ENCODE data around the gene GPR108. TPM values are rescaled to one million over a fixed set of nuclear protein-coding genes. Genes with fewer than 3 reads are reported as not detected.
"Not testable (repeated sequence)": the region's sequence is repeated elsewhere in the genome, so short reads cannot be mapped to it uniquely, and the experiment has no call there.

The GPR108 gene
- total RNA-seq, 1 donor from 2014 or later: 51.4 TPM

DNA sequence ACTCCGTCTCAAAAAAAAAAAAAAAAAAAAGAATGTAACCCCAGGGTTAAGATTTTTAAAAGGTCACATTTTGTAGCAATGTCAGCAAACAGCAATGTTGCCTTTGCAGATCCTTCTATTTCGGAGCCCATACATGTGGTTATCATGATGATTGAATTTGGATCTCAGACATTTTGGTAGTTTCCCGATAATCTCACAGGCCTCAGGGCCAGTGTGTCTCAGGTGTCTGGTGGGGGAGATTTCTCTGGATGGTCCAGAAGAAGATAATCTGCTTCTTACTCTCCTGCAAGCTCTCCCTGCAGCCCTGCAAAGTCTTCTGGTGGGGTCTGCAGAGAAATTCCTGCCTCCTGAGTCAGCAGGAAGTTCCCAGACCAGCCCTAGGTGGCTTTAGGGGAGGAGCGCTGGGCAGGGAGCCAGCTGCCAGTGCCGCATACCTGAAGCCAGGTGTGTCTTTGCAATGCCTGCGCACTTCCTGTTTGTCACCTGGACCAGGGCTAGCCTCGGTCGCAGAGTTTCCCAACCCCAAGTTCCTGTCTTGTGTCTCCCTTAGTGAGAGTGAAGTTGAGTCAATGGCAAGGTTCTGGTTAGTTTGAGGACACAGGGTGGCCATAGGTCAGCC lies 28.5 kb upstream of the GPR108 start:
- Mint-ChIP-seq H3K4me1 (peaks cover 21% of the 10 kb centered on the region), H3K4me3 (peak overlapping the region; percentile 68), H3K36me3 (no peaks in the 10 kb centered on the region), H3K27me3 (ENCODE audit: low read depth) (peaks cover 26% of the 10 kb centered on the region), H3K9me3 (no peaks in the 10 kb centered on the region), H3K27ac (peak overlapping the region; percentile 94)
- peak in 1 of 2 experiments; percentile 70 for DNase-seq (ENCODE audit: low spot score in 2 of 2, unreplicated experiment in 2 of 2)
- TF ChIP-seq, protein P1, sequence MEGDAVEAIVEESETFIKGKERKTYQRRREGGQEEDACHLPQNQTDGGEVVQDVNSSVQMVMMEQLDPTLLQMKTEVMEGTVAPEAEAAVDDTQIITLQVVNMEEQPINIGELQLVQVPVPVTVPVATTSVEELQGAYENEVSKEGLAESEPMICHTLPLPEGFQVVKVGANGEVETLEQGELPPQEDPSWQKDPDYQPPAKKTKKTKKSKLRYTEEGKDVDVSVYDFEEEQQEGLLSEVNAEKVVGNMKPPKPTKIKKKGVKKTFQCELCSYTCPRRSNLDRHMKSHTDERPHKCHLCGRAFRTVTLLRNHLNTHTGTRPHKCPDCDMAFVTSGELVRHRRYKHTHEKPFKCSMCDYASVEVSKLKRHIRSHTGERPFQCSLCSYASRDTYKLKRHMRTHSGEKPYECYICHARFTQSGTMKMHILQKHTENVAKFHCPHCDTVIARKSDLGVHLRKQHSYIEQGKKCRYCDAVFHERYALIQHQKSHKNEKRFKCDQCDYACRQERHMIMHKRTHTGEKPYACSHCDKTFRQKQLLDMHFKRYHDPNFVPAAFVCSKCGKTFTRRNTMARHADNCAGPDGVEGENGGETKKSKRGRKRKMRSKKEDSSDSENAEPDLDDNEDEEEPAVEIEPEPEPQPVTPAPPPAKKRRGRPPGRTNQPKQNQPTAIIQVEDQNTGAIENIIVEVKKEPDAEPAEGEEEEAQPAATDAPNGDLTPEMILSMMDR (IDR thresholded peaks at IDR 0.05; ENCODE audit: unreplicated experiment): no peak

DNA sequence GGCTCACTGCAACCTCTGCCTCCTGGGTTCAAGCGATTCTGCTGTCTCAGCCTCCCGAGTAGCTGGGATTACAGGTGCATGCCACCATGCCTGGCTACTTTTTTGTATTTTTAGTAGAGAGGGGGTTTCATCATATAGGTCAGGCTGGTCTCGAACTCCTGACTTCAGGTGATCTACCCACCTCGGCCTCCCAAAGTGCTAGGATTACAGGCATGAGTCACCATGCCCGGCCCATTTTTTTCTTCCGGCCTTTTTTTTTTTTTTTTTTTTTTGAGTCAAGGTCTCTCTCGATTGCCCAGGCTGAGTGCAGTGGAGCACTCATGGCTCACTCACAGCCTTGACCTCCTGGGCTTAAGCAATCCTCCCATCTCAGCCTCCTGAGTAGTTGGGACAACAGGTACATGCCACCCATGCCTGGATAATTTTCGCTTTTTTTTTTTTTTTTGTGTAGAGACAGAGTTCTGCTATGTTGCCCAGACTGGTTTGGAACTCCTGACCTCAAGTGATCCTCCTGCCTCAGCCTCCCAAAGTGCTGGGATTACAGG lies 24.9 kb upstream of the GPR108 start:
- DNase-seq (ENCODE audit: low spot score in 2 of 2, unreplicated experiment in 2 of 2); H3K27ac Mint-ChIP-seq; H3K9me3 Mint-ChIP-seq; H3K36me3 Mint-ChIP-seq; H3K4me3 Mint-ChIP-seq: not testable (repeated sequence)
- peaks cover 18% of the 10 kb centered on the region for H3K4me1 Mint-ChIP-seq
- H3K27me3 Mint-ChIP-seq (ENCODE audit: low read depth): peaks cover 17% of the 10 kb centered on the region

DNA sequence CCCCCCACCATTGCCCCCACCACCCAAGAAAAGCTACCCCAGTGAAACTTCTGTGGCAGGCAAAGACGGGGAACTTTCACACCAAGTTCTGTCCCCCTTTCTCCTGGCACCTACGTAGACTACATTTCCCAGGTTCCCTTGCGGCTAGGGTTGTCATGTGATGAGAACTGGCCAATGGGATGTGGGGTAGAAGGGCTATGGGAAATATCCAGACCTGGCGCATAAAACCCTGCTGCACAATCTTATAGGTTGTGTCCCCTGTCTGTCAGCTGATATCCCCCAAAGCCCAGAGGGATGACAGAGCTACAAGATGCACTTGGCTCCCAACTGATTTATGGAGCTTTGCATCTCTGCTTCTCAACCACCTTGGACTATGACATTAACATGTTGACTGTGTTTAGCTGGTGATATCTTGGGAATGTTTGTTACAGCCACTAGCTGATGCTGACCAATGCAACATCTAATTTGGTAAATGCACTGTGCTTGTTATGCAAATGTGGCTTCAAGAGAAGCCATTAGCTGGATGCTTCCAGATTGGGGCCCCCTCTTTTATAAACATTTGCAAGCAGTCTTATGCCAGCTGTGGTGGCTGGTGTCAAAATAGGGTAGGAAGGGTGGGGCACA lies 23.8 kb upstream of the GPR108 start:
- H3K4me3 Mint-ChIP-seq: no peak overlapping the region
- no peaks in the 10 kb centered on the region for H3K9me3 Mint-ChIP-seq
- H3K27me3 Mint-ChIP-seq (ENCODE audit: low read depth): peaks cover 7% of the 10 kb centered on the region
- no peak for DNase-seq (ENCODE audit: low spot score in 2 of 2, unreplicated experiment in 2 of 2)
- H3K27ac Mint-ChIP-seq: no peak overlapping the region
- H3K4me1 Mint-ChIP-seq: peaks cover 10% of the 10 kb centered on the region
- TF ChIP-seq, protein P1 (IDR thresholded peaks at IDR 0.05; ENCODE audit: unreplicated experiment): no peak
- no peaks in the 10 kb centered on the region for H3K36me3 Mint-ChIP-seq

DNA sequence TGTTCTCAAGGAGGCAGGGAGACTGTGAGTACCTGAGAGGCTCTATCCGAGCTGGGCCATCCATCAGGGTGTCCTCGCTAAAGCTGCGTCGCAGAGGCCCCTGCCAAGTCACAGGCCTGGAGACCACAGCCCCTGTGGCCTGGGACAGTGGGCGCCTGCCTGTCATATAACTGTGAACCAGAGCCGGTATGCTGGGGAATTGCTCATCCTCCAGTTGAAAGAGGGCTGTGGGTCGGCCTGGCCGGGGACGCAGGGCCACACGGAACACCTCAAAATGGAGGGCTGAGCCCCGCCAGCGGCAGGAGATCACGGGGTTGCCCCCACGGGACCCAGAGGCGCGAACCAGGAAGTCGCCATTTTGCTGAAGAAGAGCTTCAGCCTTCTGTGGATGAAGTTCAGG lies 23.2 kb upstream of the GPR108 start:
- DNase-seq (ENCODE audit: low spot score in 2 of 2, unreplicated experiment in 2 of 2): no peak
- H3K27me3 Mint-ChIP-seq (ENCODE audit: low read depth): peaks cover 2% of the 10 kb centered on the region
- no peak overlapping the region for H3K27ac Mint-ChIP-seq
- TF ChIP-seq, protein P1 (IDR thresholded peaks at IDR 0.05; ENCODE audit: unreplicated experiment): no peak
- no peaks in the 10 kb centered on the region for H3K36me3 Mint-ChIP-seq
- H3K9me3 Mint-ChIP-seq: no peaks in the 10 kb centered on the region
- H3K4me3 Mint-ChIP-seq: no peak overlapping the region
- peaks cover 4% of the 10 kb centered on the region for H3K4me1 Mint-ChIP-seq

DNA sequence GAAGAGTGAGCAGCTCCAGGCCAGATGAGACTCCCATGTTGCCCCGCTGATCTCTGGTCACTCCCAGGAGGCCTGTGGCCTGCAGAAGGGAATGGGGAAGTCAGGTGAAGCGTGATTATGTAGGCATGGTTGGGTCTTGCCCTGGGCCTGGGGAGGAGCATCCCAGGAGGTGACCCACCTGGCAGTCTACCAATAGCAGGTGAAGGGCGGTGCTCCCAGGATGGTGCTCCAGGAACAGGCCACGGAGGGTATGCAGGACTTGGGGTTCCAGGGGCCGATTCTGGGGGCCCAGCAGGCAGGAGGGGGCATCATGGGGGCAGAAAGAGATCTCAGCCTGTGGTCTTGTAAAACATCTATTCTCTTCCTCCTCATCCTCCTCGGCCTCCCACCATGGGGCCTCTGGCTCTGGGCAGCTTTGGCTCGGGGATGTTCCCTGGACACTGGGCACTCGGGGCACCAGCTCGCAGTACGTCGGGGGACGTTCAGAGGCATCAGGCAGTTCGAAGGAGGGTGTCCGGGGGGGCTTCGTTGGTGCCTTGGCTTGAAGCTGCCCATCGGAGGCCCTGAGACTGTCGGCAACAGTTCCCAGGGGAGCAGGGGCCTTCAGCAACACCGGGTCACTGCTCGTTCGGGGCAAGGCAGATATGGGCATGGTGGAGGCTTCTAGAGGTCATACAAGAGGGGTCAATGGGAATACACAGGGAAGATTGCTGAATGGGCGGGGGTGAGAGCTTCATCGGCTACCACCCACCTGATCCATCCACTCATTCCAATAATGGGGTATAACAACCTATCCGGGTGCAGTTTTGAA lies 17.5 kb upstream of the GPR108 start:
- Mint-ChIP-seq H3K27me3 (ENCODE audit: low read depth) (peaks cover 4% of the 10 kb centered on the region), H3K4me1 (peaks cover 7% of the 10 kb centered on the region), H3K9me3 (no peaks in the 10 kb centered on the region), H3K4me3 (no peak overlapping the region), H3K36me3 (peaks cover 10% of the 10 kb centered on the region), H3K27ac (no peak overlapping the region)
- TF ChIP-seq, protein P1 (IDR thresholded peaks at IDR 0.05; ENCODE audit: unreplicated experiment): no peak
- no peak for DNase-seq (ENCODE audit: low spot score in 2 of 2, unreplicated experiment in 2 of 2)

DNA sequence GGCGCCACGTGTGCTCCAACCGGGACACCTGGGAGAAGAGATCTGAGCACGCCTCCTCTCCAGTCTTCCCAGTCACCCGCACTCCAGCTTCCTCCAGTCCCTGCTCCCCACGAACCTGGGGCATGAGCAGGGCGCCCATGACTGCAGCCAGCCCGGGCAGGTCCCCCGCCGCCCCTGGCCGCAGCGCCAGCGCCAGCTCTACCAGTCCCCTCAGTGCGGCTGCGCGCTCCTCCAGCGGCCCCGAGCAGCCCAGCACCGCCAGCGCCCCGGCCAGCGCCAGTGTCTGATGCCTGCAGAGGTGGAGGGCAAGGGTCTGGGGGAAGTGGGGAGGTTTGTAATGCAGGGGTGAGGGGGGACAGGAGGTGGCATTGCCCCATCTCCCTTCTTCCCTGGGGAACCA lies 16.8 kb upstream of the GPR108 start:
- Mint-ChIP-seq H3K27ac (no peak overlapping the region), H3K4me1 (peaks cover 7% of the 10 kb centered on the region), H3K4me3 (no peak overlapping the region), H3K9me3 (no peaks in the 10 kb centered on the region), H3K27me3 (ENCODE audit: low read depth) (peaks cover 4% of the 10 kb centered on the region), H3K36me3 (peaks cover 15% of the 10 kb centered on the region)
- no peak for DNase-seq (ENCODE audit: low spot score in 2 of 2, unreplicated experiment in 2 of 2)
- TF ChIP-seq, protein P1 (IDR thresholded peaks at IDR 0.05; ENCODE audit: unreplicated experiment): no peak
